Mucosa of descending colon (tissue), 3 donors: ENCODE results near the gene ARL15. TPM values are rescaled to one million over a fixed set of nuclear protein-coding genes. Genes with fewer than 3 reads are reported as not detected.

ENCODE experiments used
- ATAC-seq: fragments of 200-7000 bp; cut with Tn5 transposase; one replicate; pipeline ENCODE4 v1.9.1; 2020; ENCODE audit warnings: mild to moderate bottlenecking, moderate library complexity
- DNase-seq, 3 donors: peaks; one replicate each; pipeline ENCODE4 v3.0.0-alpha.2; 2020
- H3K36me3 ChIP-seq: fragments of 200-600 bp; one replicate; pipeline ENCODE4 v1.8.0; 2021; ENCODE audit warnings: low read depth, mild to moderate bottlenecking
- H3K4me1 ChIP-seq: fragments of 200-600 bp; one replicate; pipeline ENCODE4 v1.8.0; 2021; ENCODE audit warnings: low read depth, mild to moderate bottlenecking
- H3K4me3 ChIP-seq: fragments of 200-600 bp; one replicate; pipeline ENCODE4 v1.8.0; 2021; ENCODE audit warnings: mild to moderate bottlenecking
- H3K9me3 ChIP-seq: fragments of 200-600 bp; one replicate; pipeline ENCODE4 v1.8.0; 2021; ENCODE audit warnings: mild to moderate bottlenecking
- intact Hi-C, 2 donors: fragments of 100-400 bp; cut with DNase I in 1 of 2; cut with micrococcal nuclease in 1 of 2; formaldehyde crosslinking; loops; one replicate each; pipeline versions ENCODE4 v1.11.0 to v1.11.1; 2022; cut with DNase I, micrococcal nuclease
- total RNA-seq, 3 donors: library from RNA; stranded (reverse); fragmentation: NEBNext Ultra II Directional in 2 of 3; extraction: Animal tissue kit (Norgen Biotek cat#: 25700) in 2 of 3; gene quantifications; one replicate each; pipeline versions ENCODE4 v1.2.1 to v1.2.4, GENCODE V29; 2021 to 2023
- TF ChIP-seq, protein P1 (sequence below): fragments of 200-600 bp; IDR thresholded peaks from one replicate; pipeline ENCODE4 v1.8.0; 2022; ENCODE audit warnings: antibody characterized with exemption, mild to moderate bottlenecking
- donor health status: DM: no; HTN: no; CAD: no; lungs with moderate emphysema.
- donor health status: DM: no; HTN: no; CAD: no.
- donor health status: DM: no; HTN: yes; CAD: no.

ARL15 gene
- total RNA-seq, 3 donors from 2014 or later = 21.2 to 34.8 (median 30.1) TPM

DNA sequence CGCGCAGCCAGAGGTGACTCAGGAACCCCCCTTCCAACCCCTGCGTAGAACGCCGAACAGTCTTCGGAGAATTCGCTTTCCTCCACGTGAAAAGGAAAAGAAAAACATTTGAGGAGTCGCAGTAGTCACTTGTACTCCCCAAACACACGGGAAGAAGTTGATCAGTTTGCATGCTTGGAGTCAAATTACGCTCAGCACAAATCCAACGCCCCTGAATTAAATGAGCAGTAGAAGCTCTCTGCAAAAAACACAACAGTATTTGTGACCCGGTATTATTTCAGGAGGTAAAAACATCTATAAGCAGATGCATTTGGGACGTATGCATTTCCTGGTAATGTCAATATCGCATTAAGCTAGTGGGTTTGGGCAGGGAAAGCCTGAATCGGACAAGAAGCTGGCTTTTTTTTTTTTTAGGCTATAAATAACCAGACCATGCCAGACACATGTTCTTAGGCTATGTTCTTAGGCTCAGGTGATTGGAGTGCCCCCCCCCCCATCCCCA lies 854 bp upstream of the ARL15 start:
- ATAC-seq = peak; percentile 1
- intact Hi-C loops = no loop called here
- TF ChIP-seq, protein P1, sequence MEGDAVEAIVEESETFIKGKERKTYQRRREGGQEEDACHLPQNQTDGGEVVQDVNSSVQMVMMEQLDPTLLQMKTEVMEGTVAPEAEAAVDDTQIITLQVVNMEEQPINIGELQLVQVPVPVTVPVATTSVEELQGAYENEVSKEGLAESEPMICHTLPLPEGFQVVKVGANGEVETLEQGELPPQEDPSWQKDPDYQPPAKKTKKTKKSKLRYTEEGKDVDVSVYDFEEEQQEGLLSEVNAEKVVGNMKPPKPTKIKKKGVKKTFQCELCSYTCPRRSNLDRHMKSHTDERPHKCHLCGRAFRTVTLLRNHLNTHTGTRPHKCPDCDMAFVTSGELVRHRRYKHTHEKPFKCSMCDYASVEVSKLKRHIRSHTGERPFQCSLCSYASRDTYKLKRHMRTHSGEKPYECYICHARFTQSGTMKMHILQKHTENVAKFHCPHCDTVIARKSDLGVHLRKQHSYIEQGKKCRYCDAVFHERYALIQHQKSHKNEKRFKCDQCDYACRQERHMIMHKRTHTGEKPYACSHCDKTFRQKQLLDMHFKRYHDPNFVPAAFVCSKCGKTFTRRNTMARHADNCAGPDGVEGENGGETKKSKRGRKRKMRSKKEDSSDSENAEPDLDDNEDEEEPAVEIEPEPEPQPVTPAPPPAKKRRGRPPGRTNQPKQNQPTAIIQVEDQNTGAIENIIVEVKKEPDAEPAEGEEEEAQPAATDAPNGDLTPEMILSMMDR = no peak
- peak overlapping the region; percentile 43 for H3K4me3 ChIP-seq
- no peak for DNase-seq
- H3K36me3 ChIP-seq = no peaks in the 10 kb centered on the region
- peaks cover 10% of the 10 kb centered on the region for H3K4me1 ChIP-seq
- H3K9me3 ChIP-seq = no peaks in the 10 kb centered on the region

DNA sequence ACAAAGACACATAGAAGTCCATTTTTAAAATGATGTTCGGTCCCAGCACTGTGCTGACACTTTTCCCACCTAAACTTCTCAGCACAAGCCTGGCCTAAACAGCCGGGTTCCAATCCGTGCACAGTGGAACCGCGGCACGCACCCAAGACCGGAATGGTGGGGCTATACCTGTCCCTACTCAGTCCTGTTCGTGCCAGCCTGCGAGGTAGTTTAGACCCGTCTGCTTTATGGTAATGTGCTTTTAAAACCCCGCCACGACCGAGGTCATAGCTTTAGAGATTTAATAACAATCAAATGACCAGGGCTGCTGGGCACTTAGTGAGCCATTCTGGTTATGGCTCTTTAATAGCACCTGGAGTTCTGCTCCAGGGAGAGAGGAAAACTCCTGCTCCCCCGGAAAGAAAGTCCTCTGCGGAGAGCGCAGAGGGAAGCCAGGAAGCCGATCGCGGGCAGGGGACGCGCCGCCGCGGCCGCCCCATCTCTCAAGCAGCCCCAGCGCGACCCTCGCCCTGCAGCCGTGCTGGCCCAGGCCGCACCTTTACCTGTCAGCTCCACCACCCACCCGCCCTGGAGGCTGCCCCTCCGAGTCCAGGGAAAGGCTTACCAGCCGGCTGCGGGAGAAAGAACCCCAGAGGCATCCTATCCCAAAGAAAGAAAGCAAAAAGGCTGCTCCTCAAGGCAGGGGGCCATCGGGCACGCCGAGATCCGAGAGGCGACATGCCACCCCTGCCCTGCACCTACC lies 511 bp downstream of the ARL15 start:
- ATAC-seq (peak; percentile 56), DNase-seq (peak; percentile 63 to 72 (median 67))
- Histone ChIP-seq H3K4me1 (peaks cover 10% of the 10 kb centered on the region), H3K36me3 (no peaks in the 10 kb centered on the region), H3K4me3 (peak overlapping the region; percentile 81), H3K9me3 (no peaks in the 10 kb centered on the region)
- intact Hi-C loops = no loop called here
- TF ChIP-seq, protein P1 = no peak

DNA sequence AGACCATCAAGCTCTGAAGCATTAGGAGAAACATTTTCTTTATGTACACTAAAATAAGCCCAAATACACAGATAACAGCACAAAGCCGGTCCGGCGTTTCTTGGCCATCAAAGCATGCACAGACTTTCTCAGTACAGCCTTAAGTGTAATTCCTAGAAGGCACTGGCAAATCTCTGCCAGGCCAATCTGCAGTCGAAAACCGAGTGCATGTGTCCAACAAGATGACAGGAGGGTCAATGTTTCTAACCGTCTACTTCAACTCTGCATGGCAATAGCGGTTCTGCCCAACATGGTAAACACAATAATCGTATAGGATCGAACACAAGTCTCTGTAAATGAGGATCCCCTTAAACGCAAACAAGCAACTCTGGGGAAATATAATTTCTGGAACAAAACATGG lies 1.1 kb downstream of the ARL15 start:
- Histone ChIP-seq H3K9me3 (no peaks in the 10 kb centered on the region), H3K4me1 (peaks cover 10% of the 10 kb centered on the region), H3K36me3 (no peaks in the 10 kb centered on the region), H3K4me3 (peak overlapping the region; percentile 81)
- intact Hi-C loops = no loop called here
- DNase-seq (peak in 1 of 3 donors; percentile 22), ATAC-seq (no peak)
- TF ChIP-seq, protein P1 = no peak

DNA sequence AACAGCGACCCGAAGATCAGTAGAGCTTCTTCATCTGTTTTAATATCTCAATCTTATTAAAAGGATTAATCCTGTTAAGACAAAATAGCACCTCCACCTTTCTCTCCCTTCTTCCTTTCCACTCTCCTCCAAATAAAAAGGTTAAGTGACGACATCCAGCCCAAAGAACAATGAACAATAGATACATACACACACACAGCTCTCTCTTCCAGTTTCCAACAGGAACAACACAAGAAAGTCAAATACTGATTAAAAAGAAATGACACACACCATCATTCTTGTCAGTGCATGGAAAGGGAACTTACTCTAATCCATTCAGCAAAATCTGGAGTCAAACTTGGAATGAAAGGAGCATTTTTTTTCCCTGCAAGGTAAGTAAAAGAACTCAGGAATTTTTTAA lies 2.8 kb downstream of the ARL15 start:
- Histone ChIP-seq H3K4me1 (peaks cover 10% of the 10 kb centered on the region), H3K9me3 (no peaks in the 10 kb centered on the region), H3K4me3 (no peak overlapping the region), H3K36me3 (no peaks in the 10 kb centered on the region)
- TF ChIP-seq, protein P1 = no peak
- DNase-seq = no peak
- no peak for ATAC-seq
- intact Hi-C loops = no loop called here

DNA sequence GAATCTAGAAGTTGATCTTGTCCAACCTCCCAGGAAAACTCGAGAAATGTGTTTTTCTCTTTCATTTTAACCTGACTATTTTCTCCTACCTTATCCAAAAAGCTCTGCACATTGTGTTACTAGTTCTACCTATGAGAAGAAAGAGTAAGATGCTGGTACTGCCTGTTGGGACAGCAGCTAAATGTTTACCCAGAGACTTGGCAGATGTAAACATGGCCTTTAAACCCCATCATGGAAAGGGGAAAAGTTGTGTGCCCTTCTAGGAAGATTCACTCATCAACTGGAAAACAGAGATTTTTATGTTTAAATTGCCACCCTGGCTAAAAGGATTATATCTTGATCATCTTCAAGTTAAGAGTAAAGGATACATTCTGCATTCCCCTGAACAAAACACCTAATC lies 3.5 kb downstream of the ARL15 start:
- Histone ChIP-seq H3K4me3 (no peak overlapping the region), H3K4me1 (peaks cover 10% of the 10 kb centered on the region), H3K36me3 (no peaks in the 10 kb centered on the region), H3K9me3 (no peaks in the 10 kb centered on the region)
- DNase-seq = no peak
- no peak for ATAC-seq
- intact Hi-C loops = no loop called here
- TF ChIP-seq, protein P1 = no peak
